CD4-positive, alpha-beta T cell treated with Interleukin-6 for 4 hours (primary cell): Measurements from ENCODE around the gene ST6GALNAC3.

Experiments
- DNase-seq: peaks from one replicate; pipeline ENCODE4 v3.0.0-alpha.2; 2020; ENCODE audit warnings: mixed read lengths

ST6GALNAC3 gene

GRCh38 chr1:76146184-76146583 lies 71.6 kb downstream of the ST6GALNAC3 start:
- no peak for DNase-seq

GRCh38 chr1:76147917-76148316 lies 73.4 kb downstream of the ST6GALNAC3 start:
- no peak for DNase-seq

- no peak for DNase-seq
These were observed 73.9 kb downstream of the ST6GALNAC3 start for GRCh38 chr1:76148460-76148859.

GRCh38 chr1:76153841-76154205 lies 79.3 kb downstream of the ST6GALNAC3 start:
- no peak for DNase-seq

GRCh38 chr1:76154206-76154956 lies 79.8 kb downstream of the ST6GALNAC3 start:
- DNase-seq, result peak; percentile 84

- DNase-seq, result no peak
These were observed 82.4 kb downstream of the ST6GALNAC3 start for GRCh38 chr1:76156987-76157386.

GRCh38 chr1:76158126-76158525 lies 83.6 kb downstream of the ST6GALNAC3 start:
- DNase-seq, result no peak

- peak; percentile 6 for DNase-seq
These were observed 85.7 kb downstream of the ST6GALNAC3 start for GRCh38 chr1:76160225-76160624.

GRCh38 chr1:76161451-76161850 lies 86.9 kb downstream of the ST6GALNAC3 start:
- DNase-seq, result no peak

GRCh38 chr1:76162254-76162653 lies 87.7 kb downstream of the ST6GALNAC3 start:
- no peak for DNase-seq

GRCh38 chr1:76164165-76164564 lies 89.6 kb downstream of the ST6GALNAC3 start:
- DNase-seq, result no peak

- peak; percentile 8 for DNase-seq
These were observed 95.5 kb downstream of the ST6GALNAC3 start for GRCh38 chr1:76170084-76170483.

- DNase-seq, result no peak
These were observed 96.0 kb downstream of the ST6GALNAC3 start for GRCh38 chr1:76170513-76170912.

- peak; percentile 19 for DNase-seq
These were observed 101.5 kb downstream of the ST6GALNAC3 start for GRCh38 chr1:76176000-76176399.

- DNase-seq, result no peak
These were observed 103.1 kb downstream of the ST6GALNAC3 start for GRCh38 chr1:76177615-76178014.

GRCh38 chr1:76179219-76179698 lies 104.7 kb downstream of the ST6GALNAC3 start:
- DNase-seq, result no peak

GRCh38 chr1:76185207-76185606 lies 110.7 kb downstream of the ST6GALNAC3 start:
- no peak for DNase-seq

GRCh38 chr1:76186554-76187170 lies 112.1 kb downstream of the ST6GALNAC3 start:
- DNase-seq, result no peak

- no peak for DNase-seq
These were observed 112.9 kb downstream of the ST6GALNAC3 start for GRCh38 chr1:76187436-76187835.

- no peak for DNase-seq
These were observed 114.8 kb downstream of the ST6GALNAC3 start for GRCh38 chr1:76189310-76189709.

- DNase-seq, result no peak
These were observed 116.3 kb downstream of the ST6GALNAC3 start for GRCh38 chr1:76190749-76191424.

- DNase-seq, result no peak
These were observed 117.0 kb downstream of the ST6GALNAC3 start for GRCh38 chr1:76191561-76191960.

GRCh38 chr1:76198452-76198851 lies 123.9 kb downstream of the ST6GALNAC3 start:
- no peak for DNase-seq

- no peak for DNase-seq
These were observed 128.1 kb downstream of the ST6GALNAC3 start for GRCh38 chr1:76202670-76203069.
